Measurements from ENCODE around the gene TAL1.
A peak's percentile ranks its signal among the peaks of the same experiment; 100 is the strongest.

Gene TAL1

DNA sequence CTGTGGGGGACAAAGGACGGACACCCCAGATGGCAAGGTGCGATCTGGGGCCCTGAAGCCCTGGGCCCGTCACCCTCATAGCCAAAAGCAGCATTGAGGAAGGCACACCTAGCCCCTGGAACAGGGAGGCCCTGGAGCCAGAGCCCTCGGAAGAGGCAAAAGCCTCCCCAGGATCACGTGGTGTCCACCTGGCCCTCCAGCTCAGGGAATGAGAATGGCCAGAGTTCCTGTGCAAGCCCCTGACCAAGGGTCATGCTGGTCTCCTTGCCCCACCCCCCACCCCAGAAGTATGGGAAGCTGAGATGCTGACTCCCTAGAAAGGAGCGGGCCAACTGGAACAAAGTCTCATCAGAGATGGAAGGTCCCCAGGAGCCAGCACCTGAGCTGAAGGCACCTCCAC lies 41.2 kb downstream of the TAL1 start:
- Histone ChIP-seq H3K4ac (ENCODE audit: low read depth, low read length) (no peak overlapping the region), H3K79me1 (ENCODE audit: low read length) (no peaks in the 10 kb centered on the region), H3K4me1 (ENCODE audit: control insufficient read depth, low read depth, low read length) (peaks cover 3% of the 10 kb centered on the region), H3K79me2 (ENCODE audit: control insufficient read depth, insufficient read depth, low read length) (no peaks in the 10 kb centered on the region), H3K56ac (ENCODE audit: low read length) (no peak overlapping the region), H3K27ac (ENCODE audit: low read depth, low read length) (no peak overlapping the region), H2BK15ac (replicated peaks; ENCODE audit: low read depth) (no peak overlapping the region), H2AK5ac (ENCODE audit: low read length) (no peak overlapping the region), H2BK120ac (ENCODE audit: low read depth, low read length) (no peak overlapping the region), H4K5ac (ENCODE audit: low read length) (no peak overlapping the region), H3K18ac (ENCODE audit: low read length) (no peak overlapping the region), H3K4me2 (ENCODE audit: low read length) (no peak overlapping the region), H3K4me3 (ENCODE audit: low read length) (no peak overlapping the region), H2BK5ac (ENCODE audit: low read length) (no peak overlapping the region), H3K23ac (ENCODE audit: low read length) (peak overlapping the region; percentile 30), H3K9ac (ENCODE audit: low read length) (no peak overlapping the region), H3K27me3 (ENCODE audit: insufficient read depth, low read length, poor library complexity) (no peaks in the 10 kb centered on the region), H4K8ac (ENCODE audit: low read depth, low read length) (no peak overlapping the region), H3K36me3 (ENCODE audit: control insufficient read depth, insufficient read depth, low read length) (no peaks in the 10 kb centered on the region)
- no peak for DNase-seq
- WGBS (ENCODE audit: extremely low coverage, insufficient coverage, low lambda C conversion rate): no CpG with 5 or more reads among the region's 6 CpGs

DNA sequence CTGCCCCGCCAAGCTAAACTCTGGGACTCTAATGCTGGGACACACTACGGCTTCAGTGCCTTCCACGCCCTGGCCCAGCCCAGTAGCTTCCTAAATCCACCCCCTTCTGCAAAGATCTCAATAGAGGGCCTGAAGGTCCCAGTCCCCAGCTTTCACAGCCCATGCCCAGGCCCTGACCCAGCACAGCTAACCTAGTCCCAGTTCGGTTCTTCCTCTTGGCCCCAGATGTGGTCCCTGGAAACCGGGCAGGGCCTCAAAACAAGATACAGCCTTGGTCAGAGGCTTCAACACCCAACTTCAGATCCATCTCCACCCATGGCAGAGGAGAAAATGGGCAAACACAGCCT lies 41.5 kb downstream of the TAL1 start:
- no peak overlapping the region for H3K27ac ChIP-seq (ENCODE audit: low read depth, low read length)
- H3K4ac ChIP-seq (ENCODE audit: low read depth, low read length): no peak overlapping the region
- no peak overlapping the region for H3K4me2 ChIP-seq (ENCODE audit: low read length)
- no peak overlapping the region for H3K9ac ChIP-seq (ENCODE audit: low read length)
- no peaks in the 10 kb centered on the region for H3K36me3 ChIP-seq (ENCODE audit: control insufficient read depth, insufficient read depth, low read length)
- H3K79me2 ChIP-seq (ENCODE audit: control insufficient read depth, insufficient read depth, low read length): no peaks in the 10 kb centered on the region
- no peak overlapping the region for H4K5ac ChIP-seq (ENCODE audit: low read length)
- no peak overlapping the region for H3K23ac ChIP-seq (ENCODE audit: low read length)
- DNase-seq: no peak
- no peaks in the 10 kb centered on the region for H3K27me3 ChIP-seq (ENCODE audit: insufficient read depth, low read length, poor library complexity)
- H3K4me3 ChIP-seq (ENCODE audit: low read length): no peak overlapping the region
- H4K8ac ChIP-seq (ENCODE audit: low read depth, low read length): no peak overlapping the region
- no peak overlapping the region for H2BK120ac ChIP-seq (ENCODE audit: low read depth, low read length)
- H3K79me1 ChIP-seq (ENCODE audit: low read length): no peaks in the 10 kb centered on the region
- no peak overlapping the region for H2BK15ac ChIP-seq (replicated peaks; ENCODE audit: low read depth)
- H2AK5ac ChIP-seq (ENCODE audit: low read length): no peak overlapping the region
- H3K4me1 ChIP-seq (ENCODE audit: control insufficient read depth, low read depth, low read length): peaks cover 3% of the 10 kb centered on the region
- H3K18ac ChIP-seq (ENCODE audit: low read length): no peak overlapping the region
- no peak overlapping the region for H2BK5ac ChIP-seq (ENCODE audit: low read length)
- no peak overlapping the region for H3K56ac ChIP-seq (ENCODE audit: low read length)
- WGBS (ENCODE audit: extremely low coverage, insufficient coverage, low lambda C conversion rate): no CpG with 5 or more reads among the region's 5 CpGs

DNA sequence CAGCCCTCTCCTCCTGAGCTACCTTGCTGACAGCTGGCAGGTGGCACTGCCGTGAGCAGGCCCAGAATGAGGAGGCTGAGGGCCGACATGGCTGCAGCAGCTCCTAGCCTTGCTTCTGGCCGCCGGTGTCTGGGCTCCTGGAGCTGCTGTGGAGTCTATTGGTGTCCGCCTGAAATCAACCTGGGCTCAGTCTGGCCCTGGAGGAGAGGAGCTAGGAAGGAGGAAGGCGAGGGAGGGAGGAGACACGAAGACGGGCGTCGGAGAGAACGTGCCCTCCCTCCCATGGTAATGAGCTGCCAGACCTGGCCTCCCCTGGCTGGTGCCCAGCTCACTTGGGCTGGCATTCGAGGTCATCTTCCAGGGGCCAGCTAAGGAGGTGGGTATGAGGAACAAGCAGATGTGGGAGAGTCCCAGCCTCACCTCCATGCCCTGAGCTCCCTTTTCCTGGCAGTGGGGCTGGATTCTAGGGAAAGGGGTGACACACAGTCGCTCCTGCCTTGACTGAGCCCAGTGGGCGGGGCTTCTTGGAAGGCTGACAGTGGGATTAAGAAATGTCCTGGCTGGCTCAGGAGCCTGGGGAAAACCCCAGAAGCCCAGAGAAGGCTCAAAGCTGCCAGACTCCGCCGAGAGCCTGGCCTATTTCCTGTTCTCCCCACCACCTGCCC lies 42.0 kb downstream of the TAL1 start, which contains the start of gene PDZK1IP1:
TSS of gene PDZK1IP1 (minus strand) at position 193 of the 665 bp plus-strand sequence. CDS start at position 89, 104 bp downstream.
- Histone ChIP-seq H3K4ac (ENCODE audit: low read depth, low read length) (no peak within 1 kb of the TSS), H2AK5ac (ENCODE audit: low read length) (no peak within 1 kb of the TSS), H3K27ac (ENCODE audit: low read depth, low read length) (no peak within 1 kb of the TSS), H3K27me3 (ENCODE audit: insufficient read depth, low read length, poor library complexity) (no peaks in the 10 kb centered on the region), H2BK15ac (replicated peaks; ENCODE audit: low read depth) (no peak within 1 kb of the TSS), H3K56ac (ENCODE audit: low read length) (no peak within 1 kb of the TSS), H2BK120ac (ENCODE audit: low read depth, low read length) (no peak within 1 kb of the TSS), H3K4me3 (ENCODE audit: low read length) (no peak within 1 kb of the TSS), H3K4me1 (ENCODE audit: control insufficient read depth, low read depth, low read length) (peaks cover 3% of the 10 kb centered on the region), H3K4me2 (ENCODE audit: low read length) (no peak within 1 kb of the TSS), H3K79me1 (ENCODE audit: low read length) (no peaks in the 10 kb centered on the region), H4K8ac (ENCODE audit: low read depth, low read length) (no peak within 1 kb of the TSS), H3K23ac (ENCODE audit: low read length) (peak within 1 kb of the TSS; percentile 30), H3K18ac (ENCODE audit: low read length) (no peak within 1 kb of the TSS), H3K79me2 (ENCODE audit: control insufficient read depth, insufficient read depth, low read length) (no peaks in the 10 kb centered on the region), H2BK5ac (ENCODE audit: low read length) (no peak within 1 kb of the TSS), H3K36me3 (ENCODE audit: control insufficient read depth, insufficient read depth, low read length) (no peaks in the 10 kb centered on the region), H3K9ac (ENCODE audit: low read length) (no peak within 1 kb of the TSS), H4K5ac (ENCODE audit: low read length) (no peak within 1 kb of the TSS)
- WGBS (ENCODE audit: extremely low coverage, insufficient coverage, low lambda C conversion rate): no CpG with 5 or more reads among the region's 16 CpGs
- DNase-seq: peak; percentile 53

DNA sequence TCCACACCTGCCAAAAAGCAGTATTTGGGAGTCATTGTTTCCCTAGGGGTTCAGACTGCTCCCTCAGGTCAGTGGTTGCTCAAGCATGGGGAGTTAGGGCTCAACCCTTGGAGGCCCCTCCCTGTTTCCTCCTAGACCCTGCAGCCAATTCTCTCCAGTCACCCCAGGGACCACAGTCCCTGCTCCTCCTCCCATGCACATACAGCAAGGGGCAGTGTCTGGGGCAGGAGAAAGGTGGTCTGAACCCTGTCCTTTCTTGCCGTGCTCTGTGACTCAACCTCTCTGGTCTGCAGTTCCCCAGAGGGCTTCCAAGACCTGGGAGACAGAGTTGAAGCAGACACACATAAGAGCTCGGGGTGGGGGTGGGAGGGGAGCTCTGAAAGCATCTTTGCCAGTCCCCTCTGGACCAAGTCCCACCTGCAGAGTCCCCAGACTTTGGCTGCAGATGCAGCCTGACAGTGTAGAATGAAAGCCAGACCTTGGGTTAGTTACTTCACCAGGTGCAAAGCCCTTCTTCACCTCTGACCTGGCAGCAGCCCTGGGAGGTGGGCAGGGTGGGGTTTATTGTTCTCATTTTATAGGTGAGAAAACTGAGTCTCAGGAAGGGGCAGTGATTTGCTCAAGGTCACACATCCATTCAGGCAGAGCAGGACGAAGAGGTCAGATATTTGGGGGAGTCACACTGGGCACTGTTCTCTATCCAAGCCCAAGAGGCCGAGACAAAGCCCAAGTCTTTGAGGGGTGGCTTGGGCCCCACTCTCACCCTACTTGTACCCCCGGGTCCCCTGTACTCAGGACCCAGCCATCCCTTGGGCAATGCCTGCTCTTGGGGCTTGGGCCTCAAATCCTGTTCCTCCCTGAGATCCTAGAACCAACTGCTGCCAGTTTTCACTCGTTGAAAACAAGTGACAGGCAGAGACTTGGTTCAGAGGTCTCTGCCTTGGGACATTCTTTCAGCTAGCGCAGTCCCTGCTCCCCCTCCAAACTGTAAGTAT lies 42.9 kb downstream of the TAL1 start:
- no peak overlapping the region for H3K4ac ChIP-seq (ENCODE audit: low read depth, low read length)
- no peak overlapping the region for H3K9ac ChIP-seq (ENCODE audit: low read length)
- no peaks in the 10 kb centered on the region for H3K79me1 ChIP-seq (ENCODE audit: low read length)
- peaks cover 3% of the 10 kb centered on the region for H3K4me1 ChIP-seq (ENCODE audit: control insufficient read depth, low read depth, low read length)
- H2AK5ac ChIP-seq (ENCODE audit: low read length): no peak overlapping the region
- no peaks in the 10 kb centered on the region for H3K36me3 ChIP-seq (ENCODE audit: control insufficient read depth, insufficient read depth, low read length)
- no peak overlapping the region for H4K5ac ChIP-seq (ENCODE audit: low read length)
- DNase-seq: no peak
- H3K23ac ChIP-seq (ENCODE audit: low read length): no peak overlapping the region
- no peak overlapping the region for H3K4me3 ChIP-seq (ENCODE audit: low read length)
- no peak overlapping the region for H2BK5ac ChIP-seq (ENCODE audit: low read length)
- no peak overlapping the region for H4K8ac ChIP-seq (ENCODE audit: low read depth, low read length)
- H3K79me2 ChIP-seq (ENCODE audit: control insufficient read depth, insufficient read depth, low read length): no peaks in the 10 kb centered on the region
- no peak overlapping the region for H3K18ac ChIP-seq (ENCODE audit: low read length)
- no peaks in the 10 kb centered on the region for H3K27me3 ChIP-seq (ENCODE audit: insufficient read depth, low read length, poor library complexity)
- no CpG with 5 or more reads among the region's 7 CpGs for WGBS (ENCODE audit: extremely low coverage, insufficient coverage, low lambda C conversion rate)
- H3K27ac ChIP-seq (ENCODE audit: low read depth, low read length): no peak overlapping the region
- no peak overlapping the region for H3K4me2 ChIP-seq (ENCODE audit: low read length)
- H3K56ac ChIP-seq (ENCODE audit: low read length): no peak overlapping the region
- no peak overlapping the region for H2BK120ac ChIP-seq (ENCODE audit: low read depth, low read length)
- no peak overlapping the region for H2BK15ac ChIP-seq (replicated peaks; ENCODE audit: low read depth)

DNA sequence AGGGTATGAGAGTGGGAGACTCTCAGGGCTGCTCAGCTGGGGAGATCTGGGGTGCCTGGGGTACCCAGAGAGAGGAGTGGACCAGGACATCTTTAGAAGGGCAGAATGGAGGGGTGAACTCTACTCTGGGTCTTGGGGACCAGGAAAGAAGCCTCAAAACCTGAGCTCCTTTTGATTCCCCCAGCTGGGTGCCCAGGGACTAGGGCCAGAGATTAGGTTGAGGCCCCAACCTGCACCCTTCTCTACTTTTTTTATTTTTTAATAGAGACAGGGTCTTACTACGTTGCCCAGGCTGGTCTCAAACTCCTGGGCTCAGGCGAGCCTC lies 44.1 kb downstream of the TAL1 start:
- WGBS (ENCODE audit: extremely low coverage, insufficient coverage, low lambda C conversion rate): no CpG with 5 or more reads among the region's 2 CpGs
- H2BK15ac ChIP-seq (replicated peaks; ENCODE audit: low read depth): no peak overlapping the region
- no peaks in the 10 kb centered on the region for H3K79me1 ChIP-seq (ENCODE audit: low read length)
- no peaks in the 10 kb centered on the region for H3K79me2 ChIP-seq (ENCODE audit: control insufficient read depth, insufficient read depth, low read length)
- H3K4me3 ChIP-seq (ENCODE audit: low read length): no peak overlapping the region
- H4K5ac ChIP-seq (ENCODE audit: low read length): no peak overlapping the region
- H3K27ac ChIP-seq (ENCODE audit: low read depth, low read length): no peak overlapping the region
- H2BK120ac ChIP-seq (ENCODE audit: low read depth, low read length): no peak overlapping the region
- H3K56ac ChIP-seq (ENCODE audit: low read length): no peak overlapping the region
- H3K4me2 ChIP-seq (ENCODE audit: low read length): no peak overlapping the region
- no peak overlapping the region for H3K18ac ChIP-seq (ENCODE audit: low read length)
- no peak overlapping the region for H3K23ac ChIP-seq (ENCODE audit: low read length)
- no peaks in the 10 kb centered on the region for H3K27me3 ChIP-seq (ENCODE audit: insufficient read depth, low read length, poor library complexity)
- peaks cover 1% of the 10 kb centered on the region for H3K4me1 ChIP-seq (ENCODE audit: control insufficient read depth, low read depth, low read length)
- H3K9ac ChIP-seq (ENCODE audit: low read length): no peak overlapping the region
- H2BK5ac ChIP-seq (ENCODE audit: low read length): no peak overlapping the region
- no peak for DNase-seq
- H3K36me3 ChIP-seq (ENCODE audit: control insufficient read depth, insufficient read depth, low read length): no peaks in the 10 kb centered on the region
- H2AK5ac ChIP-seq (ENCODE audit: low read length): no peak overlapping the region
- no peak overlapping the region for H4K8ac ChIP-seq (ENCODE audit: low read depth, low read length)
- H3K4ac ChIP-seq (ENCODE audit: low read depth, low read length): no peak overlapping the region

Measured in mesendoderm (in vitro differentiated cells).